CD4-positive, alpha-beta T cell treated with Interleukin-17A for 1 hour (primary cell): ENCODE data around the gene ERBIN.
"Not testable (repeated sequence)": the region's sequence is repeated elsewhere in the genome, so short reads cannot be mapped to it uniquely, and the experiment has no call there.

ENCODE experiments used
- DNase-seq: peaks from one replicate; pipeline ENCODE4 v3.0.0-alpha.2; 2020

Gene ERBIN

GRCh38 chr5:65926276-65926783 lies at the start of gene ERBIN:
Gene ERBIN (plus strand): TSS chr5:65926575. CDS start chr5:65992719, 66,144 bp downstream.
- peak; percentile 76 for DNase-seq

GRCh38 chr5:65876970-65877369 lies 49.4 kb upstream of the ERBIN start:
- DNase-seq = no peak

- not testable (repeated sequence) for DNase-seq
Measured at GRCh38 chr5:65879668-65880256, 46.6 kb upstream of the ERBIN start.

DNA sequence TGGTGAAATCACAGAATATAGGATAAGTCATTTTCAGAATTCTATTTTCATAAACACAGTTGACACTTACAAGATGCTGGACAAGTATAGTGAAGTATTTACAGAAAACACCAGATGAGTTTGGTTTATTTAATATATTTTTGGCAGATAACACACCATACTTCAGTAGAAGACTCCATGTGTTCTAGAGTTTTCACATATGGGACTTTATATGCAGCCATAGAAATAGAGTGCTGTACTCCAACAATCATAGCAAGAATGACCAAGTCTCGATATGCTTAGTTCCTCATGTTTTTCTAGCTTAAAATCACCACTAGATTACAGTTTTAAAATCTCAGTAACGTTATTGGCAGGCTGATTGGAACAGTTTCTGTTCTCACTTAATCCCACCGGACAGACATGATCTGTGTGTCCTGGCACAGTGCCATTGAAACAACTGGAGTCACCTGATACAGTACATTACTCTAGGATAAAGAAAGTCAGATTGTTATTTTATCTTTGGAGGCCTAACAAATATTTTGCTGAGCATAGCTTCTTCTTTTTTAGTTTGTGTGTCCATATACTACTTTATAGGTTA lies 45.8 kb upstream of the ERBIN start:
- DNase-seq = no peak

- DNase-seq = no peak
Measured at GRCh38 chr5:65882278-65882677, 44.1 kb upstream of the ERBIN start.

GRCh38 chr5:65883461-65883860 lies 42.9 kb upstream of the ERBIN start:
- no peak for DNase-seq

DNA sequence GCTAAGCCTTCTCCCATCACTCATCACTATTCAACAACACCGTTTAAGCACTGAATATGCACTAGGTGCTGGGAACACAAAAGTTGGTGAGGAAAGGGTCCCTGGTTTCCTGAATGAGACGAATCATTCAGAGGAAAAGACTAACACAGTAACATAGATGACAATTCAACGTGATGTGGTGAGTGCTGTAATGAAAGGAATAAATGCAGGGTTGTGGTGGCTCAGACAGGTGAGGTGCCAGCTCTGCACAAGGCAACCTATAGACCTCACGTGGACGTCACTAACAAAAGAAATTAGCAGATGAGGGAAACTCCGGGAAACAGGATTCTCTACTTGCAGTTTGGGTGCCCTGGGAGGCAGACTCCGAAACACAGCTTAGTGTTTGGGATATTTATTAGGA lies 40.0 kb upstream of the ERBIN start:
- no peak for DNase-seq

GRCh38 chr5:65892024-65892423 lies 34.4 kb upstream of the ERBIN start:
- DNase-seq = not testable (repeated sequence)

- no peak for DNase-seq
Measured at GRCh38 chr5:65892801-65893200, 33.6 kb upstream of the ERBIN start.

- no peak for DNase-seq
Measured at GRCh38 chr5:65893749-65894430, 32.5 kb upstream of the ERBIN start.

GRCh38 chr5:65895891-65896290 lies 30.5 kb upstream of the ERBIN start:
- no peak for DNase-seq

DNA sequence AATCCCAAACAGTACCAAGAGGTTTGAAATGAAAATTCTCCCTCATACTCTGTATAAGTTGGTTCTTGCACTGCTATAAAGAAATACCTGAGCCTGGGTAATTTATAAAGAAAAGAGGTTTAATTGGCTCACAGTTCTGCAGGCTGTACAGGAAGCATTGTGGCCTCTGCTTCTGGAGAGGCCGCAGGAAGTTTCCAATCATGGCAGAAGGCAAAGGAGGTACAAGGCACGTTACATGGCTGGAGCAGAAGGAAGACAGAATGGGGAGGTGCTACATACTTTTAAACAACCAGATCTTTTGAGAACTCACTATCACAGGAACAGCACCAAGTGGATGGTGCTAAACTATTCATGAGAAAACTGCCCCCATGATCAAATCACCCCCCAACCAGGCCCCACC lies 25.6 kb upstream of the ERBIN start:
- DNase-seq = no peak

- DNase-seq = no peak
Measured at GRCh38 chr5:65902104-65902503, 24.3 kb upstream of the ERBIN start.

GRCh38 chr5:65903581-65903980 lies 22.8 kb upstream of the ERBIN start:
- no peak for DNase-seq

DNA sequence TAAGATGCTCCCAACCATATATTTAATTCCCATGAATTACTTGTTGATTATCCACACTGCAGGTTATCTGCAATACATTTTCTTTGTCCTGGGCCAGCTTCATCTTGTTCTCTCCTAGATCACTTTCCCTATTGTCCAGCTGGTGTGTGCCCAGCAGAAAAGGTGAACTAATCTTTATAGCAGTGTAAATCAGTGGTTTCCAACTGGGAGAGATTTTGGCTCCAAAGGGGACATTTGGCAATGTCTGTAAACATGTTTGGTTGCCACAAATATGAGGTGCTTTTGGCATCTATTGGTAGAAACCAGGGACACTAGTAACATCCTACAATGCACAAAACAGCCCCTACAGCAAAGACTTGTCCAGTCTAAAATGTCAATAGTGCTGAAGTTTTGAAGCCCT lies 20.1 kb upstream of the ERBIN start:
- no peak for DNase-seq

DNA sequence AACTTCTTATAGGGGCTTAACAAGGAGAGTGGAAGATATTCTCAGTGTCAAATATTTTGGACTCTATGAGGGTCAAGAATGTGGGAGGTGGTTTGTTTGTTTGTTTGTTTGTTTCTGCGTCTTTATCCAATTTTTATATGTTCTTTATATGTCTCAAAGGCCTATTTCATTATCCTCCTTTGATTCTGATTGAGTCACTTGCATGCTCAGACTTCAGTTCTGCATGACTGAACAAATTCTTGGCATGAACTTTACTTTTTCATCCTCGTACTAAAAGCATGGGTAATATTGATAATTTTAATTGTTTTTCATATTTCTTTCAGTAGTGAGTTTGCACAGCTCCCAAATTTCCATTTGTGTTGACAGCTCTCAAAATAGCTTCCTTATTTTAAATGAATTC lies 19.2 kb upstream of the ERBIN start:
- no peak for DNase-seq

GRCh38 chr5:65910711-65911110 lies 15.7 kb upstream of the ERBIN start:
- no peak for DNase-seq

DNA sequence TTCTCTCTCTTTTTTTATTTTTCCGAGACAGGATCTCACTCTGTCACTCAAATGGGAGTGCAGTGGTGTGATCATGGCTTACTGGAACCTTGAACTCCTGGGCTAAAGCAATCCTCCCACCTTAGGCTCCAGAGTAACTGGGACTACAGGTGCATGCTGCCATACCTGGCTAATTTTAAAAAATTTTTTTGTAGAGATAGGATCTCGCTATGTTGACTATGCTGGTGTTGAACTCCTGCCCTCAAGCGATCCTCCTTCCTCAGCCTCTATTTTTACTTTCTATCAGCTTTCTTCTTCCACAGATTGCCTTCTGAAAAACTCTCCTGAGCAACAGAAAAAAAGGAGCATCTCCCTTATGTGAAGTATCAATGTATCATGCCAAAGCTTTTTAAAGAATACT lies 14.1 kb upstream of the ERBIN start:
- DNase-seq = no peak

DNA sequence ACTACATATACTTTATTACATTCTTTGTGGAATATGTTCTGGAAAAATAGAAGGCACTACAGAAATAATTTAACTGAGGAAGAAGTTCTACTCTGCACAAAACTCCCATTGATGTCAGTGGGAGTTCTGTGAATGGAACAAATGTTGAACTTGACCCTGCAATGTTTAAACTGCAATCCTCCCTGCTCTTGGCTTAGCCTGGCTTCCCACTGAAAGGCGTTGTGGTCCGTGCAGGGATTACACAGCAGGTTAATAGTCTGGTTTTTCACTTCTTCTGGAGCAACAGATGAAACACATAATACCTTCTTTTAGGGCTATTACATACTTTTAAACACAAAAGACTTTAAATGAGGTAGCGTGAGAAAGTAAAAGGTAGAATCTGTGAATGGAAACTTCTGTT lies 12.9 kb upstream of the ERBIN start:
- DNase-seq = no peak

- DNase-seq = no peak
Measured at GRCh38 chr5:65914641-65915196, 11.7 kb upstream of the ERBIN start.

GRCh38 chr5:65915661-65916060 lies 10.7 kb upstream of the ERBIN start:
- DNase-seq = not testable (repeated sequence)

DNA sequence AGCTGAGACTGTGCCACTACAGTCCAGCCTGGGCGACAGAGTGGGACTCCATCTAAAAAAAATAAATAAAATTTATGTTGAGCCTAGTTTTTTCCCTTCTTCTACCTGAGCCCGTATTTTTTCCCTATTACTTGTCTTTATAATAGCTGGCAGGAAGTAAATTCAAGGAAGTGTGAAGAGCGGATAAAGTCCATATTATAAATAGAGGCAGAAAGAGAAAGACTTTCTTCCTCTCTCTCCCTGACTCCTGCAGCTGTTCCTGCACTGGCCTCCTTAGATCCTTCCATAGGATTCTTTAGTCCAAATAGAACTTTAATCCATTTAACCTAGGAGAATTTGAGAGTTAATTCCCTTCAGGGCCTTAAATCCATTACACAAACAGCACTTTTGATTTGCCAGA lies 10.3 kb upstream of the ERBIN start:
- DNase-seq = no peak

GRCh38 chr5:65916636-65917035 lies 9.7 kb upstream of the ERBIN start:
- no peak for DNase-seq

DNA sequence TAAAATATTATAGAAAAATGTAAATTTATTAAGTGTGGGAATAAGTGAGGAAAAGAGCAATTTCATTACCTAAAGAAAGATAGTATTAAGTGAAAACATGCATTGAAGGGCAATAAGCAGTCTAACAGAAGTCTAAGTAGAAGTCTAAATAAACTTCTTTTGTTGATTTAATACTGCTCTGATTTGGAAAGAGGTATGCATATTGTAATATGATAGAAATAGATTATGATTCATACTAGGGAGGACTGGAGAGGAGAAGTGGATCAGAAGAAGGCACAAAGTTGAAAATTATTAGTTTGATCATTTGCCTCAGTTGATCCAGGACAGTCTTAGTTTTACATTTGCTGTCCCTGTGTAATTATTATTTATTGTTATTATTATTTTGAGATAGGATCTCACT lies 6.6 kb upstream of the ERBIN start:
- no peak for DNase-seq
